SKM-1 treated with dmso at 0.1 percent for 144 hours (cell line): ENCODE data around the gene FBXO21.
A peak's percentile ranks its signal among the peaks of the same experiment; 100 is the strongest.
"Not testable (repeated sequence)": the region's sequence is repeated elsewhere in the genome, so short reads cannot be mapped to it uniquely, and the experiment has no call there.

Source experiments
- DNase-seq: peaks from one replicate; lab custom pipeline; 2025; ENCODE audit not compliant: unreplicated experiment; lab: John Stamatoyannopoulos, UW

The FBXO21 gene, protein sequence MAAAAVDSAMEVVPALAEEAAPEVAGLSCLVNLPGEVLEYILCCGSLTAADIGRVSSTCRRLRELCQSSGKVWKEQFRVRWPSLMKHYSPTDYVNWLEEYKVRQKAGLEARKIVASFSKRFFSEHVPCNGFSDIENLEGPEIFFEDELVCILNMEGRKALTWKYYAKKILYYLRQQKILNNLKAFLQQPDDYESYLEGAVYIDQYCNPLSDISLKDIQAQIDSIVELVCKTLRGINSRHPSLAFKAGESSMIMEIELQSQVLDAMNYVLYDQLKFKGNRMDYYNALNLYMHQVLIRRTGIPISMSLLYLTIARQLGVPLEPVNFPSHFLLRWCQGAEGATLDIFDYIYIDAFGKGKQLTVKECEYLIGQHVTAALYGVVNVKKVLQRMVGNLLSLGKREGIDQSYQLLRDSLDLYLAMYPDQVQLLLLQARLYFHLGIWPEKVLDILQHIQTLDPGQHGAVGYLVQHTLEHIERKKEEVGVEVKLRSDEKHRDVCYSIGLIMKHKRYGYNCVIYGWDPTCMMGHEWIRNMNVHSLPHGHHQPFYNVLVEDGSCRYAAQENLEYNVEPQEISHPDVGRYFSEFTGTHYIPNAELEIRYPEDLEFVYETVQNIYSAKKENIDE

DNA sequence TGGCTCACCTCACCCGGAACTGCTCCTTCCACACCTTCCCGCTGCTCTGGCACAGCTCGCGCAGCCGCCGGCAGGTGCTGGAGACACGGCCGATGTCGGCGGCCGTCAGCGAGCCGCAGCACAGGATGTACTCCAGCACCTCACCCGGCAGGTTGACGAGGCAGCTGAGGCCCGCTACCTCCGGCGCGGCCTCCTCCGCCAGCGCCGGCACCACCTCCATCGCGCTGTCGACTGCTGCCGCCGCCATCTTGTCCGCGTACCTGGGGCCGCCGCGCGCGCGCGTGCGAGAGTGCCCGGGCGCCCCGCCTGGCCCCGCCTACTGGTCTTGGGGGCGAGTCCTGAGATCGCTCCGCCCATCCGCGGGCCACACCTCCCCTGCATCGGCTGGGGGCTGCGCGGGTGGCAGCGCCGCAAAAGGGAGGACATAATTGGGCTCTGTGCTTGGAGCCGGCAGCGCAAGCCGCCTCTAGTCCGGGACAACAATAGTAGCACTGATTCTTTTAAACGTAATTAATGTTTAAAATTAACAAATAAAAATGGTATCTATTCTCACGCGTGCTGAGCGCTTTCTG, at the start of gene FBXO21:
Gene FBXO21, minus strand, starts transcription at position 261 of the 572 bp plus-strand sequence. Its CDS starts 14 bp downstream, at position 247.
- peak; percentile 13 for DNase-seq

DNA sequence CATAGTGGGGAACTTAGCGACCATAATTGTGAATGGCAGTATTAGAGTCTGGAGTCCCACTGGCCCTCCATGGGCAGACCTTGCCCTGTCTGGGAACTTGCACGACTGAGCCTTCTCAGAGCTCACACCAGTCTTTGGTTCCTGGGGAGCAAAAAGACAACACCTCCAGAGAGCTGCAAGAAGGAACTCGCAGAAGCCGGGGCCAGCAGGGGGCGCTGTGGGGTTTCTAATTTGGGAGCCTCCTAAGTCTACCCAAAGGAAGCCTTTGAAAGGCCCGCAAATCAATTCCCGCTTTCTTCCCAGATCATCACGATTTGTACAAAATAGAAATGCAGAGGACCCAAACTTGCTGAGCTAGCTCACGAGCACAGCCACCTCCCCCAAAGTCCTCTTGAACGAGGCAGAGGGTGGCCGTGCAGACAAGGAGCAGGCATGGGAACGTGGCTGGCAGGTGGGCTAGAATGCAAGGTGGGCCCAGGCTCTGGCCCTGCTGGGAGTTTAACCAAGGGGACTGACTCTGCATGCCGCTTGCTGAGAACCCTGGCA, 46.3 kb upstream of the FBXO21 start:
- DNase-seq: peak; percentile 1

DNA sequence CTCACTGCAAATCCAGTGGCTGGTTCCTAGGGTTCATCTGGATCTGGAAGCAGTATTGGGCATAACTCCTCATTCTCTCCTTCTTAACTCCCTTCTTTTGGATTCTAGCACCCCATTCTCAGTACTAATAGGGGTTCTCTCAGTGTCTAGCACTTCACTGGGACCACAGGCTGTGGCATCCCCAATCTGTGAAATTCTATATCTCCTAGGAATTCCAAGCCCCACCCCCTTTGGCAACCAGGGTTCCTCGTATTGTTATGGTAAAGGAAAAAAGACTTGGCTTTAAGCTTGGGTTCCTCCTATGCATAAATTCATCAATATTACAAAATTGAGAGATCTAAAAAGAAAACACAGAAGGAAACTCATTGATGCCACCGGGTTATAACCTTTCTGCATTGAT, 45.0 kb upstream of the FBXO21 start:
- no peak for DNase-seq

- no peak for DNase-seq
These were observed 44.2 kb upstream of the FBXO21 start for GRCh38 chr12:117234441-117234840.

- no peak for DNase-seq
These were observed 41.5 kb upstream of the FBXO21 start for GRCh38 chr12:117231750-117232149.

DNA sequence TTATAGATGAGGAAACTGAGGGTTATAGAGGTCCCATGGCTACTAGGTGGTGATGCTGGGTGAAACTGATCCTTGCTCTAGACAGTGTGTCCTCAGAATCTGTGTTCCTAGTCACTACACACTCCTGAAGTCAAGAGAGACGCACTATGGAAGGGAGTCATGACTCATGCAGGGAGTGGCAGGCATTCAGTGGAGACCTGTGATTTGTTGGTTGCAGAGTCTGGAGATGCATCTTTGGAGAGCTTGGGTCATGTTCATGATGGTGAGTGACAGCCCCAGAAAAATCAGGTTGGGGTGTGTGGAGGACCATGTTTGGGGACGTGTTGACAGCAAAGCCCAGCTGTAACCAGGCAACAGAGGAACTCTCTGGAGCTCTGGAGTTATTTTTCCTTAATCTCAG, 38.0 kb upstream of the FBXO21 start:
- no peak for DNase-seq

GRCh38 chr12:117227000-117227653, 36.9 kb upstream of the FBXO21 start:
- no peak for DNase-seq

DNA sequence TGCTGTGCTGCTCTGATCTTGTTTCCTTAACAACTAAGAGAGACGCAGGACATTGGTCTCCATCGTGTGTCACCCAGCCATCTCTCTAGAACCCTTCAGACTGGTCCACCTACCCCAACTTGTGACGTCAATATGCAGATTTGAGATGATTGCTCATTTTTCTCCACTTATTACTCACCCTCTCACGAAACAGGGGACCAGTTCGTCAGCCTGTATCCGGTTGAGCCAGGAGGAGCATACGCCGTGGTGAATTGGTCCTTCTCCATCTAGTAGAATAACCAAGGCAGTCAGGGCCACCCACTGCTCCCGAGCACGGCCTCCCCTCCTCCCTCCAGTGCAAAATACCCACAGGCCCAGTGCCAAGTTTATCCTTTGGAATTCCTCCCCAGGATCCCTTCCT, 36.2 kb upstream of the FBXO21 start:
- DNase-seq: no peak

- no peak for DNase-seq
These were observed 34.9 kb upstream of the FBXO21 start for GRCh38 chr12:117225179-117225578.

DNA sequence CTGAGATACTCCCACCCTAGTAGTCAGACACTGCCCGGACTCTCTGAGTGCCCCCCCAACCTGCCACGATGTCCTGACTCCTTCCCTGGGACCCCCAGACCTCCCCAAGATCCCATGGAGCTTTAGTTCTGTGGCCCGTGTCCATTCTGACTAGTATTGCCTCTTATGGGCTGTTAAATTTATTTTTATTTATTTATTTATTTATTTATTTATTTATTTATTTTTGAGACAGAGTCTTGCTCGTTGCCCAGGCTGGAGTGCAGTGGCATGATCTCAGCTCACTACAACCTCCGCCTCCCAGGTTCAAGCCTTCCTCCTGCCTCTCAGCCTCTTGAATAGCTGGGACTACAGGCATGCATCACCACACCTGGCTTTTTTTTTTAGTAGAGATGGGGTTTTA, 30.7 kb upstream of the FBXO21 start:
- not testable (repeated sequence) for DNase-seq

GRCh38 chr12:117218149-117218548, 27.9 kb upstream of the FBXO21 start:
- DNase-seq: no peak

DNA sequence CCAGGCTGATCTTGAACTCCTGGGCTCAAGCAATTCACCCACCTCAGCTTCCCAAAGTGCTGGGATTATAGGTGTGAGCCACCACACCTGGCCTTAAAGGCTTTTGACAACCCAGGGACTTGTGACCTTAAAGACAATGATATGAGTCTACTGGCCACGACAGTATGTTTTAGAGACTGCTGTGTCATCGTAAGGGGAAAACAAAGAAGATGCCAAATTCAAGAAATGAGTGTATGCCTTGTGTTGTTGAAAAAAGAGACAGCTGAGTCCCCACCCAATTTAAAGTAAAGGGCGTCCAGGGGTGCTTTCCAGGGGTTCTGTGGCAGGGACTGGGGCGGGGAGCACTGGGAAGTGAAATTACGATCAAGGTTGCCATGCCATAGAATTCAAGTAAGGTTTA, 26.4 kb upstream of the FBXO21 start:
- no peak for DNase-seq

GRCh38 chr12:117214797-117215196, 24.5 kb upstream of the FBXO21 start:
- no peak for DNase-seq

GRCh38 chr12:117213295-117213808, 23.1 kb upstream of the FBXO21 start:
- no peak for DNase-seq

GRCh38 chr12:117212563-117213190, 22.4 kb upstream of the FBXO21 start:
- peak; percentile 7 for DNase-seq

DNA sequence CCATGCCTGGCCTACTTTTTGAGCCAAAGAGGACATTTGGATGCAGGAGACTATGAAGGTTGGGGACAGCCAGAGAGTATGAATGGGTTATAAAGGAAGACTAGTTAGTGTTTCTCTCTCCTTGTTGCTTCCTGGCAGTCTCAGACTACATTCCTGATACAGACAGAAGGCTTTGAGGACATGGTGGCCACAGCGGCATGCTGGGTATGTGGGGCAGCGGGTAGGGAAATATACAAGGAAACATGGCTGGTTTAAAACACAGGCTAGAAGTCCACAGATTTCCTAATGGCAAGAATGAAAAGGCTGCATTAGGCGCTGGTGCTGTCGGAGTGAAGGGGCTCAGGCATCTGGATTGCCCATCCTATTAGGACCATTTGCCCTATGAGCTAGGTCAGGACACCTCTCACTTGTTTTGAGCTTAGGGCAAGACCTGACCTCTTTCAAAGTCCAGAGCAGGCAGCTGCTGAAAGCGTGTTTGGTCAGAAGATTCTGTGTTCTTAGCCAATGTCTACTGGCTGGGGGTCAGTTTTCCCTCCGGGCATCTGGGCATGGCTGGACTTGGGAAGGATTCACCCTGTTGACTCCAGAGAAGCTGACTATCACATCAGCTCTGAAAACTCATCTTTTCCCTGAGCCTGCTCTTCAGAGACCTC, 20.1 kb upstream of the FBXO21 start:
- no peak for DNase-seq

GRCh38 chr12:117209626-117210025, 19.4 kb upstream of the FBXO21 start:
- DNase-seq: no peak

GRCh38 chr12:117208811-117209455, 18.7 kb upstream of the FBXO21 start:
- no peak for DNase-seq

GRCh38 chr12:117208206-117208605, 17.9 kb upstream of the FBXO21 start:
- DNase-seq: no peak

DNA sequence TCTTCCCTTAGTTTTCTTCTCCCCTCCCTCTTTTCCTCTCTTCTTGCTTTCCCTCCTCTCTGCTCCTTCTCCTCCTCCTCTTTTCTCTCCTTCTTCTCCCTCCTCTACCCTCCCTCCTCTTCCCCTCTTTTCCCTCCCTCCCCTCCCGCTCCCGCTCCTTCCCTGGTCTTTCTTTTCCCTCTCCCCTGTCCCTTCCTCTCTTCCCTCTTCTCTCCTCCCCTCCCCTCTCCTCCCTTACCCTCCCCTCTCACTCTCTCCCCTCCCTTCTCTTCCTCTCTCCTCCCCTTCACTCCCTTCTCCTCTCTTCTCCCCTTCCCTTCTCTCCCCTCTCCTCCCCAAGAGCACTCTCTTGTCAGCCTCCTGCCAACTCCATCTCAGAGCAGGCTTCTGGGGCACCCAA, 17.4 kb upstream of the FBXO21 start:
- no peak for DNase-seq
